NCI-H2227 (cell line): ENCODE data around the gene PDZRN3.

Experiments
- DNase-seq: peaks from one replicate; lab custom pipeline; 2025; ENCODE audit not compliant: unreplicated experiment; lab: John Stamatoyannopoulos, UW

PDZRN3 gene

GRCh38 chr3:73352841-73353645 is 271.7 kb downstream of the PDZRN3 start:
- DNase-seq, result peak; percentile 64

GRCh38 chr3:73351423-73352071 is 273.2 kb downstream of the PDZRN3 start:
- DNase-seq, result no peak

- no peak for DNase-seq
Measured at GRCh38 chr3:73350996-73351395, 273.7 kb downstream of the PDZRN3 start.

- no peak for DNase-seq
Measured at GRCh38 chr3:73349657-73350056, 275.1 kb downstream of the PDZRN3 start.

GRCh38 chr3:73342077-73342476 is 282.7 kb downstream of the PDZRN3 start:
- DNase-seq, result no peak

GRCh38 chr3:73341272-73341935 is 283.3 kb downstream of the PDZRN3 start:
- no peak for DNase-seq

- DNase-seq, result no peak
Measured at GRCh38 chr3:73332558-73332957, 292.2 kb downstream of the PDZRN3 start.
